ENCODE results near the gene GBE1.

DNA sequence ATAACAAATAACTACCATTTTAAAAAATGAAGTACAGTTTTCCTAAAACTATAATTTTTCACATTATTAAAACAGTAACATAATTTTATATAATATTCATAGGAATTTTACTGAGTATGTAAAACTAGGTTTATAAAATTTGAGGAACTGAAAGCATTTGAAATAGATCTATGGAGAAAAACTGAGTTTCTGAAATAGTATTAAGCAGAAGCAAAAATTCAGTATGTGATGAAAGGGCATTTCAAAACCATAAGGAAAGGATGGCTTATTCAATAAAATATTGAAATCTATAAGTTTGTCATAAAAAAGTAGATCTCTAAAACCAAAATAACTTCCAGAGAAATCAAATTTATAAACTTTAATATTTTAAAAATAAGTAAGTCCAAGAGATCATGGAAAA is 53.4 kb downstream of the GBE1 start:
- TF ChIP-seq POLR2AphosphoS5 (IDR thresholded peaks at IDR 0.05) (no peak), POLR2A (IDR thresholded peaks at IDR 0.05) (no peak), EP300 (IDR thresholded peaks at IDR 0.05) (no peak)
- TF ChIP-seq, protein P1, sequence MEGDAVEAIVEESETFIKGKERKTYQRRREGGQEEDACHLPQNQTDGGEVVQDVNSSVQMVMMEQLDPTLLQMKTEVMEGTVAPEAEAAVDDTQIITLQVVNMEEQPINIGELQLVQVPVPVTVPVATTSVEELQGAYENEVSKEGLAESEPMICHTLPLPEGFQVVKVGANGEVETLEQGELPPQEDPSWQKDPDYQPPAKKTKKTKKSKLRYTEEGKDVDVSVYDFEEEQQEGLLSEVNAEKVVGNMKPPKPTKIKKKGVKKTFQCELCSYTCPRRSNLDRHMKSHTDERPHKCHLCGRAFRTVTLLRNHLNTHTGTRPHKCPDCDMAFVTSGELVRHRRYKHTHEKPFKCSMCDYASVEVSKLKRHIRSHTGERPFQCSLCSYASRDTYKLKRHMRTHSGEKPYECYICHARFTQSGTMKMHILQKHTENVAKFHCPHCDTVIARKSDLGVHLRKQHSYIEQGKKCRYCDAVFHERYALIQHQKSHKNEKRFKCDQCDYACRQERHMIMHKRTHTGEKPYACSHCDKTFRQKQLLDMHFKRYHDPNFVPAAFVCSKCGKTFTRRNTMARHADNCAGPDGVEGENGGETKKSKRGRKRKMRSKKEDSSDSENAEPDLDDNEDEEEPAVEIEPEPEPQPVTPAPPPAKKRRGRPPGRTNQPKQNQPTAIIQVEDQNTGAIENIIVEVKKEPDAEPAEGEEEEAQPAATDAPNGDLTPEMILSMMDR (IDR thresholded peaks at IDR 0.05) = no peak

Data from suprapubic skin (tissue), 4 donors.